ENCODE results near the gene SLC66A1. TPM values are rescaled to one million over a fixed set of nuclear protein-coding genes. Genes with fewer than 3 reads are reported as not detected.
A peak's percentile ranks its signal among the peaks of the same experiment; 100 is the strongest.
"Not testable (repeated sequence)": the region's sequence is repeated elsewhere in the genome, so short reads cannot be mapped to it uniquely, and the experiment has no call there.

SLC66A1 gene
- total RNA-seq, 6 experiments from 2014 or later: 8.4 to 20.6 (median 11.2) TPM

DNA sequence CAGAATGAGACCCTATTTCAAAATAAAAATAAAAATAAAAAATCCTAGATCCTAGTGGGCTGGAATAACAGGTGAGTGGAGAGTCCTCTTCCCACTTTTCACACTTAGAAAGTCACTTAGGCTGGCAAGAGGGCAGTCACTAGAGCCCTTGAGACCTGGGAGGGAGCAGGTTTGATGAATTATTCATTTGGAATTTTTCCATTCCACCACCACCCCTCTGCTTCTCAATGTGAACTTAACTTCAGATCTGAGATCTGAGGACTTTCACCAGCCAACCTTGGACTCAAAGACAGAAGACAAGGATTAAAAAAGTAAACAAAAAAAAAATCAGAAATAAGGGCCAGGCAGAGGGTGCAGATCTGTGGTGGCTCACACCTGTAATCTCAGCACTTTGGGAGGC is 40.1 kb upstream of the SLC66A1 start:
- DNase-seq: no peak
- H3K4me3 ChIP-seq: peak overlapping the region; percentile 64 to 81 (median 64)
- TF ChIP-seq, protein P1, sequence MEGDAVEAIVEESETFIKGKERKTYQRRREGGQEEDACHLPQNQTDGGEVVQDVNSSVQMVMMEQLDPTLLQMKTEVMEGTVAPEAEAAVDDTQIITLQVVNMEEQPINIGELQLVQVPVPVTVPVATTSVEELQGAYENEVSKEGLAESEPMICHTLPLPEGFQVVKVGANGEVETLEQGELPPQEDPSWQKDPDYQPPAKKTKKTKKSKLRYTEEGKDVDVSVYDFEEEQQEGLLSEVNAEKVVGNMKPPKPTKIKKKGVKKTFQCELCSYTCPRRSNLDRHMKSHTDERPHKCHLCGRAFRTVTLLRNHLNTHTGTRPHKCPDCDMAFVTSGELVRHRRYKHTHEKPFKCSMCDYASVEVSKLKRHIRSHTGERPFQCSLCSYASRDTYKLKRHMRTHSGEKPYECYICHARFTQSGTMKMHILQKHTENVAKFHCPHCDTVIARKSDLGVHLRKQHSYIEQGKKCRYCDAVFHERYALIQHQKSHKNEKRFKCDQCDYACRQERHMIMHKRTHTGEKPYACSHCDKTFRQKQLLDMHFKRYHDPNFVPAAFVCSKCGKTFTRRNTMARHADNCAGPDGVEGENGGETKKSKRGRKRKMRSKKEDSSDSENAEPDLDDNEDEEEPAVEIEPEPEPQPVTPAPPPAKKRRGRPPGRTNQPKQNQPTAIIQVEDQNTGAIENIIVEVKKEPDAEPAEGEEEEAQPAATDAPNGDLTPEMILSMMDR (IDR thresholded peaks at IDR 0.05): no peak
- no peak for TF ChIP-seq POLR2A (IDR thresholded peaks at IDR 0.05)
- peaks cover 0 to 34% (median 3%) of the 10 kb centered on the region in 4 donors for H3K4me1 ChIP-seq
- peak overlapping the region; percentile 91 to 97 (median 93) for H3K27ac ChIP-seq
- H3K36me3 ChIP-seq: peaks cover 0 to 23% (median 11%) of the 10 kb centered on the region in 4 donors
- no peak for ATAC-seq
- H3K9me3 ChIP-seq: no peaks in the 10 kb centered on the region
- no peaks in the 10 kb centered on the region for H3K27me3 ChIP-seq
- intact Hi-C loops (cut with DNase I): no loop called here

DNA sequence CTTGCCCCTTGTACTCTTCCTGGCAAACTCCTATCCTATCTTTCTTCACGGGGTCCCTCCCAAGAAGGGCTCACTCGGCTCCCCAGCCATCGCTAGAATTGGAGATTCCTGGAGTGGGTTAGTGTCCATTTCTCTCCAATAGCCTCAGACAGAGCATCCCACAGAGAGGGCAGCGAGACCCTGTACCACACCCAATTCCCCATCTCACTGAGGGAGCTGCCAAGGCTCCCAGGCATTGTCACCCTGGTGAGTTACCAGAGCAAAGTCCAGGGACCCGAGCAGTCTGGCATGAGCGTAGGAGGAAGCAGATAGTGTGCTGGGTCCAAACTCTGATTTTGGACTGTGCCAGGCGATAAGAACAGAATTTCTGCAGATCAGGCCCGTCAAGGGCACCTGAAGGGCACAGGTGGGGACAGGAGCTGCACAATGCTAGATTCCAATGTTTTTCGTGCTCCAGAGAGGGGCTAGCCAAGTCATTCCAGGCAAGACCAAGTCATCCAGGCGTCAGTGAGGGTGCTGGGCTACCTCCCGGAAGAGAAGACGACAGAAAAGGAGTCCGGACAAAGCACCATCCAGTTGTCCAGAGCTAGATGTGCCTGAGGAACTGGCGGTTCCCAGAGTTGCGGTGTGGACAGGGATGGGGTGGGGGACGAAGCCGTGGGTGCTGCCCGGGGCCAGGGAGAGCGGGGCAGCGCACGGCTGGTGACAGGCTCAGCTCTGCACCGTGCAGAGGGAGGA is 38.9 kb upstream of the SLC66A1 start:
- peak overlapping the region; percentile 91 to 97 (median 93) for H3K27ac ChIP-seq
- intact Hi-C loops (cut with DNase I): no loop called here
- ATAC-seq (peak; percentile 62 to 76 (median 67)), DNase-seq (peak; percentile 76 to 92 (median 84))
- peaks cover 0 to 34% (median 3%) of the 10 kb centered on the region in 4 donors for H3K4me1 ChIP-seq
- H3K27me3 ChIP-seq: no peaks in the 10 kb centered on the region
- no peak for TF ChIP-seq POLR2A (IDR thresholded peaks at IDR 0.05)
- TF ChIP-seq, protein P1 (IDR thresholded peaks at IDR 0.05): no peak
- no peaks in the 10 kb centered on the region for H3K9me3 ChIP-seq
- WGBS (ENCODE audit: insufficient coverage, low coverage, low lambda C conversion rate, missing lambda C conversion rate): 21% methylated on average over 14 of the region's 22 CpGs
- peaks cover 0 to 15% (median 6%) of the 10 kb centered on the region in 4 donors for H3K36me3 ChIP-seq
- H3K4me3 ChIP-seq: peak overlapping the region; percentile 64 to 81 (median 64)

DNA sequence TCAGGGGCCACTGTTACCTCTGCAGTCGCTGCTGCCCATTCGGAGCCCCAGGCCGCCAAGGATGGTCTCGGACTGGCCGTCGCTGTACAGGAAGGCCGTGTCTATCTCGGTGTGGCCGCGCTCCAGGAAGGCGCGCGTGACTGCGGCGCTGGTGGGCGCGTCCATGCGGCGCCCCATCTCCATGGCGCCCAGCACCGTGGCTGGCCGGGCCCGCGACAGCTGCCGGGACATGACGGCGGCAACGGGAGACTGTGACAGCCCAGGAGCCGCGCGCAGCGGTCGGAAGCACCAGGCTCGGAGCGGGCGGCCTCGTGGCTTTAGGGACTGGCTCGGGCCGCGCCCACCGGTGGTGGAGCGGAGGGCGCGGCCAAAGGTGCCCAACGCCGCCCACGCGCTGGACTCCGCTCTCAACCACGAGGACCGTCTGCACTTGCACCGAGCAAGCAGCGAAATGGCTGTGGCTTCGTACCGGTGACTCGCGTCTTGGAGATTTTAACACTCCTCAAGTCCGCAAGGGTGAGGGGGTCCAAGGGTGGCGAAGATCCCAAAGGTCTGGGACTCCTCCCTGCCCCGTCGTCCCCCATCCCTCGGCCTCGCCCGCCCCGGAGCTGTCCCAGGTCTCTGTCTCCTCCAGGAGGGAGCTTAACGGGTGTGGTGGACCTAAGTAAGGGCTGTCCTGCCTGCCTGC is 38.1 kb upstream of the SLC66A1 start:
- Histone ChIP-seq H3K4me1 (peaks cover 0 to 34% (median 3%) of the 10 kb centered on the region in 4 donors), H3K27ac (peak overlapping the region; percentile 91 to 97 (median 93)), H3K4me3 (peak overlapping the region; percentile 64 to 81 (median 64))
- H3K36me3 ChIP-seq; intact Hi-C loops (cut with DNase I); H3K9me3 ChIP-seq; H3K27me3 ChIP-seq: not testable (repeated sequence)
- 5% methylated on average over 8 of the region's 66 CpGs for WGBS (ENCODE audit: insufficient coverage, low coverage, low lambda C conversion rate, missing lambda C conversion rate)
- DNase-seq (peak; percentile 82 to 87 (median 87)), ATAC-seq (peak; percentile 61 to 84 (median 78))
- TF ChIP-seq POLR2A (IDR thresholded peaks at IDR 0.05): peak; percentile 70

DNA sequence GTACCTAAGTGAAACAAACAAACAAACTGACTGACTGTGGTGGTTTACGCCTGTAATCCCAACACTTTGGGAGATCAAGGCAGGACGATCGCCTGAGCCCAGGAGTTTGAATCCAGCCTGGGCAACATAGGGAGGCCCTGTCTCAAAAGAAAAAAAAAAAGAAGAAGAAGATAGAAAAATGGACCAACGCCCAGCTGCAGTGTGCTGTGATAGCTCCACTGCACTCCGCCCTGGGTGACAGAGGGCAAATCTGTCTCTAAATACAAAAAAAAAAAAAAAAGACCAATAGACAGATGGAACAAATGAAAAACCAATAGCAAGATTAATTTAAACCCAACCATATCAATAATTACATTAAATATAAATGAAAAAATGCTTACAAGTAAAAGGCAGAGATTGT is 37.5 kb upstream of the SLC66A1 start:
- TF ChIP-seq, protein P1 (IDR thresholded peaks at IDR 0.05): no peak
- no peak for TF ChIP-seq POLR2A (IDR thresholded peaks at IDR 0.05)
- no peaks in the 10 kb centered on the region for H3K9me3 ChIP-seq
- ATAC-seq (peak in 2 of 4 donors; percentile 13 to 20), DNase-seq (peak; percentile 52 to 75 (median 69))
- intact Hi-C loops (cut with DNase I): no loop called here
- whole genome bisulfite sequencing (ENCODE audit: insufficient coverage, low coverage, low lambda C conversion rate, missing lambda C conversion rate): 48% methylated on average over 5 of the region's 5 CpGs
- H3K36me3 ChIP-seq: peaks cover 0 to under 1% (median 0%) of the 10 kb centered on the region in 4 donors
- H3K27me3 ChIP-seq: no peaks in the 10 kb centered on the region
- peak overlapping the region; percentile 64 to 81 (median 64) for H3K4me3 ChIP-seq
- peak overlapping the region; percentile 91 to 97 (median 93) for H3K27ac ChIP-seq
- H3K4me1 ChIP-seq: peaks cover 0 to 33% (median 3%) of the 10 kb centered on the region in 4 donors

DNA sequence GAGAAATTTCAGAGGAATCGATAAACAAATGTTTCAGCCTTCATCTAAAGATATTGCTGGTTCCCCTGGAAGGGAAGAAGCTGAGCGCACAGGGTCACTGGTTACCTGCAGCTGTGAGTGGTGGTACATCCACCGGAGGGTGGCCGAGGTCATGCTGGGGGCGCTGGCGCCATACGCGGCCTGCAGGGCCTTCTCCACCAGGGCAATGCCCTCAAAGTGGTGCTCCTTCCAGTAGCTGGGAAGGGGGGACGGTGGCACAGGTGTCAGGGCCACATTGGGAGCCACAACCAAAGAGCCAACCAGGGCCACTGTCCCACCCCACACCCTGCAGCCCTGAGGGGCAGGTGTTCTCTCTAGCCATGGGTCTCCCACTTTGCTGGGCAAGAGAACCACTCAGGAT is 28.2 kb upstream of the SLC66A1 start:
- TF ChIP-seq POLR2A (IDR thresholded peaks at IDR 0.05): no peak
- TF ChIP-seq, protein P1 (IDR thresholded peaks at IDR 0.05): no peak
- Histone ChIP-seq H3K4me3 (no peak overlapping the region), H3K36me3 (peaks cover 0 to 27% (median 13%) of the 10 kb centered on the region in 4 donors), H3K27me3 (no peaks in the 10 kb centered on the region), H3K9me3 (no peaks in the 10 kb centered on the region), H3K27ac (no peak overlapping the region), H3K4me1 (peaks cover 0 to 15% (median 5%) of the 10 kb centered on the region in 4 donors)
- ATAC-seq (no peak), DNase-seq (no peak)
- intact Hi-C loops (cut with DNase I): no loop called here
- WGBS (ENCODE audit: insufficient coverage, low coverage, low lambda C conversion rate, missing lambda C conversion rate): 86% methylated on average over 2 of the region's 9 CpGs
